Smooth muscle cell (in vitro differentiated cells): Measurements from ENCODE around the gene CGB1. TPM values are rescaled to one million over a fixed set of nuclear protein-coding genes. Genes with fewer than 3 reads are reported as not detected.

Source experiments
- DNase-seq: peaks from one replicate; lab custom pipeline; 2025; ENCODE audit not compliant: unreplicated experiment; lab: John Stamatoyannopoulos, UW
- H2AFZ ChIP-seq: fragments of 200-600 bp; sonication (generic); 2 replicates; pipeline ENCODE4 v1.6.0; 2016; ENCODE audit warnings: antibody characterized with exemption, low read depth, mild to moderate bottlenecking
- H3F3A ChIP-seq: fragments of 200-600 bp; sonication (generic); 2 replicates; pipeline ENCODE4 v1.6.0; 2017; ENCODE audit warnings: antibody characterized with exemption, low read depth
- H3K27ac ChIP-seq: fragments of 200-600 bp; sonication (generic); 2 replicates; pipeline ENCODE4 v1.5.1; 2016; ENCODE audit warnings: low read depth, mild to moderate bottlenecking
- H3K27me3 ChIP-seq: fragments of 200-600 bp; sonication (generic); 2 replicates; pipeline ENCODE4 v1.6.1; 2016; ENCODE audit warnings: low read depth, mild to moderate bottlenecking
- H3K36me3 ChIP-seq: fragments of 200-600 bp; sonication (generic); 2 replicates; pipeline ENCODE4 v1.5.1; 2016; ENCODE audit warnings: low read depth
- H3K4me1 ChIP-seq: fragments of 200-600 bp; sonication (generic); 2 replicates; pipeline ENCODE4 v1.5.1; 2016; ENCODE audit warnings: low read depth
- H3K4me2 ChIP-seq: fragments of 200-600 bp; sonication (generic); 2 replicates; pipeline ENCODE4 v1.6.0; 2016; ENCODE audit warnings: mild to moderate bottlenecking
- H3K4me3 ChIP-seq: fragments of 200-600 bp; sonication (generic); 2 replicates; pipeline ENCODE4 v1.5.1; 2016; ENCODE audit warnings: mild to moderate bottlenecking
- H3K79me2 ChIP-seq: fragments of 200-600 bp; sonication (generic); 2 replicates; pipeline ENCODE4 v1.6.0; 2016; ENCODE audit warnings: low read depth, mild to moderate bottlenecking
- H3K9ac ChIP-seq: fragments of 200-600 bp; sonication (generic); 2 replicates; pipeline ENCODE4 v1.6.0; 2016; ENCODE audit warnings: low read depth
- H3K9me3 ChIP-seq: fragments of 200-600 bp; sonication (generic); replicated peaks from 2 replicates; pipeline ENCODE4 v1.5.1; 2016; ENCODE audit warnings: low read depth
- H4K20me1 ChIP-seq: fragments of 200-600 bp; sonication (generic); 2 replicates; pipeline ENCODE4 v1.6.0; 2016; ENCODE audit warnings: low read depth
- CTCF ChIP-seq: fragments of 200-600 bp; sonication (generic); IDR thresholded peaks from 2 replicates; pipeline ENCODE4 v1.5.1; 2017; ENCODE audit warnings: borderline replicate concordance, mild to moderate bottlenecking, antibody characterized with exemption; ENCODE audit not compliant: insufficient read depth, poor library complexity, severe bottlenecking
- WGBS: methylation state at CpG from one replicate; pipeline ENCODE4 v1.1.7; 2016; ENCODE audit warnings: low lambda C conversion rate; 5-methylcytosine and 5-hydroxymethylcytosine counted together
- polyA plus RNA-seq: library from polyadenylated mRNA; unstranded; fragments of >200 nt; fragmentation: Nextera tagmentation; extraction: Ambion mirVana; gene quantifications from 2 replicates; pipeline ENCODE4 v1.2.1, GENCODE V29; 2016
- total RNA-seq: library from RNA; depleted of rRNA; stranded (reverse); fragments of >200 nt; gene quantifications from 2 replicates; pipeline ENCODE4 v1.2.3, GENCODE V29; 2014

Gene CGB1
- total and polyA plus RNA-seq, 2 experiments from 2014 or later, result not detected

- H3K79me2 ChIP-seq, result no peaks in the 10 kb centered on the region
These were observed 31.6 kb downstream of the CGB1 start for GRCh38 chr19:49004964-49005614.

GRCh38 chr19:49004133-49004532, 32.6 kb downstream of the CGB1 start:
- H3K27me3 ChIP-seq, result no peaks in the 10 kb centered on the region
- H2AFZ ChIP-seq, result no peak overlapping the region
- H3K27ac ChIP-seq, result no peak overlapping the region
- H3K4me1 ChIP-seq, result no peaks in the 10 kb centered on the region
- WGBS, result 98% methylated on average over 15 of the region's 15 CpGs
- no peaks in the 10 kb centered on the region for H3K79me2 ChIP-seq
- peaks cover 5% of the 10 kb centered on the region for H4K20me1 ChIP-seq
- no peaks in the 10 kb centered on the region for H3F3A ChIP-seq
- no peak overlapping the region for H3K9ac ChIP-seq
- no peak for DNase-seq
- no peaks in the 10 kb centered on the region for H3K9me3 ChIP-seq
- no peak for TF ChIP-seq CTCF
- H3K4me3 ChIP-seq, result no peak overlapping the region
- H3K4me2 ChIP-seq, result no peak overlapping the region
- H3K36me3 ChIP-seq, result no peaks in the 10 kb centered on the region

More at GRCh38 chr19:49004964-49005614, 31.6 kb downstream of the CGB1 start:
- no peaks in the 10 kb centered on the region for H3K4me1 ChIP-seq
- peaks cover 5% of the 10 kb centered on the region for H4K20me1 ChIP-seq
- no peaks in the 10 kb centered on the region for H3K36me3 ChIP-seq
- TF ChIP-seq CTCF, result no peak
- H3K4me3 ChIP-seq, result no peak overlapping the region
- H3K4me2 ChIP-seq, result no peak overlapping the region
- H3K9ac ChIP-seq, result no peak overlapping the region
- H3K27ac ChIP-seq, result no peak overlapping the region
- H3K27me3 ChIP-seq, result no peaks in the 10 kb centered on the region
- H2AFZ ChIP-seq, result no peak overlapping the region
- H3F3A ChIP-seq, result no peaks in the 10 kb centered on the region
- DNase-seq, result no peak
- no peaks in the 10 kb centered on the region for H3K9me3 ChIP-seq
- 97% methylated on average over 7 of the region's 7 CpGs for WGBS

GRCh38 chr19:48999481-49000325, 37.0 kb downstream of the CGB1 start:
- Histone ChIP-seq H2AFZ (no peak overlapping the region), H3K79me2 (peaks cover 27% of the 10 kb centered on the region), H3K27me3 (no peaks in the 10 kb centered on the region), H4K20me1 (peaks cover 16% of the 10 kb centered on the region), H3F3A (no peaks in the 10 kb centered on the region), H3K4me2 (no peak overlapping the region), H3K4me3 (no peak overlapping the region), H3K36me3 (no peaks in the 10 kb centered on the region), H3K9ac (no peak overlapping the region), H3K9me3 (no peaks in the 10 kb centered on the region), H3K4me1 (peaks cover 1% of the 10 kb centered on the region), H3K27ac (no peak overlapping the region)
- WGBS, result 59% methylated on average over 16 of the region's 16 CpGs
- peak; percentile 54 for TF ChIP-seq CTCF
- DNase-seq, result no peak
